G401 (cell line): ENCODE results near the gene OBP2B. TPM values are rescaled to one million over a fixed set of nuclear protein-coding genes. Genes with fewer than 3 reads are reported as not detected.
"Not testable (repeated sequence)": the region's sequence is repeated elsewhere in the genome, so short reads cannot be mapped to it uniquely, and the experiment has no call there.

ENCODE experiments used
- DNase-seq: peaks from one replicate; pipeline ENCODE4 v3.0.0-alpha.2; 2015; ENCODE audit warnings: low spot score
- in situ Hi-C: cut with HindIII; loops from 2 replicates; pipeline ENCODE4 v1.10.0; 2016; ENCODE audit warnings: low sequenced_read_pairs, mixed read lengths
- total RNA-seq: library from RNA; depleted of rRNA; stranded (reverse); fragments of >200 nt; shearing (Covaris generic); gene quantifications from 2 replicates; pipeline ENCODE4 v1.2.3, GENCODE V29; 2014

OBP2B gene
- total RNA-seq, 1 experiment from 2014 or later = not detected

GRCh38 chr9:133180953-133181352 is 28.1 kb downstream of the OBP2B start:
- in situ Hi-C loops = no loop called here
- no peak for DNase-seq

- in situ Hi-C loops = no loop called here
- no peak for DNase-seq
These were observed 36.0 kb downstream of the OBP2B start for GRCh38 chr9:133173056-133173455.

DNA sequence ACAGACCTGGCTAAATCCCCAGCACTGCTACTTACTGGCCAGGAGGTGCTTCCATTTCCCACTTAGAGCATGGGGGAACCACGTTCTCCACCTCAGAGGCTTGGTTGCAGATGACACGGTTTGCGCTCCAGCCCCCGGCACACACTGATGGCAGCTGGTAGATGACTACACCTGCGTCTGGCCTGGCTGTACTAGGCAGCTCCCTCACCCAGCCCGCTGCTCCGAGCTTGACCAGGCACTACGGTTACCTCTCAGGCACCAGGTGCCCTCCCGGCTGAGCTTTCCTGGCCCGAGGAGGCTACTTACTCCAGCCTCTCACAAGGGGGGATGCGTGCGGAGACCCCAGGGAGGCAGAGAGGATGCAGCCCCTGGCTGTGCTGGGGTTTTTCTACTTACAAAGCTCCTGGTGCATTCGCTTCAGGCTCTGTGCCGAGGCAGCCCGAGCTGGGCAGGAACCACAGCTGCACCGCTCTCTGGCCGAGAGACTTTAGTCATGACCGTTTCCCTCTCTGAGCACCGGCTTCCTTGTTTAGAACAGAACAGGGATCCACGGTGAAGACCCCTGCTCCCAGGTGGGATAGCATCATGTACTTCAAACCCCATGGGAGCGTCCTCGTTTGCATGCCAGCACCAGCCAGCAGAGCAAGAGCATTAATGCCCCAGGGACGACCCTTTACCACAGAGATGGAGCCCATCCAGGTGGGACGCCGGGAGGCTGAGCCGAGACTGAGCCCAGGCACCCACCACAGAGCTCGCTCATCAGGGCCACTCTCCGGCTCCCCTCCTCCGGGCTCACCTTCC is 37.7 kb downstream of the OBP2B start:
- no peak for DNase-seq
- in situ Hi-C loops = no loop called here

- no peak for DNase-seq
- in situ Hi-C loops = no loop called here
These were observed 38.3 kb downstream of the OBP2B start for GRCh38 chr9:133170716-133171115.

GRCh38 chr9:133169687-133170086 is 39.4 kb downstream of the OBP2B start:
- in situ Hi-C loops, DNase-seq: not testable (repeated sequence)

DNA sequence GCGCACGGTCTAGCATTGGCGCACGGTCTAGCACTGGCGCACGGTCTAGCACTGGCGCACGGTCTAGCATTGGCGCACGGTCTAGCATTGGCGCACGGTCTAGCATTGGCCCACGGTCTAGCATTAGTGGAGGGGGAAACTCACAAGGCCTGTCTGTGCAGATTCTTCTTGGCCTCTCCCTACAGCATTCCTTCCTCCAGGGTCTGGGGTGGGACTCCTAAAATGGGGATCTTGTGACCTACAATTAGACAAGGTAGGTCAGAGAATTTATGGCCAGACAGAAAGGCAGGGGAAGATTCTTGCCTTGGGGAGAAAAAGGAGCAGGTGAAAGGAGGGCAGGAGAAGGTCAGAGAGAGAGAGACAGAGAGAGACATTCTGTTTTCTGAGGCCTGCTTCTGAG is 39.9 kb downstream of the OBP2B start:
- in situ Hi-C loops = no loop called here
- no peak for DNase-seq

GRCh38 chr9:133168432-133168831 is 40.6 kb downstream of the OBP2B start:
- in situ Hi-C loops = no loop called here
- DNase-seq = no peak

DNA sequence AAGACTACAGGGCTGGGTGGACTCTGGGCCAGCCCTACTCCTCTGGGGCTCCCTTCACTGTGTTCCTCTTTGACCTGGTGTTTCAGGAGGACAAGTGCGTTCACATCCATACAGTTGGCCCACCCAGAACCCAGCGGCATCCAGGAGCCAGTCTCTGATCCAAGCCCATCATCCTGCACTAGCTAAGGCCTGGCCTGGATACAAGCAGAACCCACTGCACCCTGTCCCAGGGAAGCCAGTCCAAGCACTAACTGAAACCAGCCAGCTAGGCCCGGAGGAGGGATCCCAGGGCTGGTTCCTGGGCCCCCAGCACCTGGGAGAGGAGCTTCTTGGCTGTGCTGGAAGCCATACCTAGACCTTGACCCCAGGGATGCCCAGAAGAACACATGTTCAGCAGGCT is 41.3 kb downstream of the OBP2B start:
- DNase-seq = no peak

DNA sequence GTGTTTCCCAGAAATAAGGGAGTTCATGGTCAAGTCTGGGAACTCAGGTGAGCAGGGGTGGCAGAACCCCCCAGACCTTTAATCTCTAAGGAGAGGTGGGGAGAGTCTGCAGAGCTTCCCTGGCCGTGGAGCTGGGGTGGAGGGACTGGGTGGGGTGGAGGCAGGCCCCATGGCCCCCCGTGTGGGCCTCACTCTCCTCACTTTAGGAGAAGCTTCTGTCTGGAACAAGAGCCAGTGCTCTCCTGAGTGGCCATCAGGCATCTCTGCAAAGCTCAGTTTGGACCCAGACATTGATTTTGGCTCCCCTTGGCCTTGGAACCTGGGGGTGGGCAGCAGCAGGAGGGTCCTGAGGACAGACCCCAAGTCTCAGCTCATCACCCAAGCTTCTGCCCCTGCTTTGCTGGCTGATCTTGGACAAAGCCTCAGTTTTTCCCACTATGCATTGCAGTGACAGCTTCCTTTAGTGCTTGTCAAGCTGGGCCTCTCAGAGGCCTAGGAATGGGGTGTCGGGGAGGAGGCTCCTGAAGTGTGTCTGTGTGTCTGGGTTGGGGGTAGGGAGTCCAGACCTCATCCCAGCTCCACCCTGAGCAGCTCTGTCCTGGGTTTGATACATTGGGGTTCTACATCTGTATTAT is 41.8 kb downstream of the OBP2B start:
- no peak for DNase-seq
- in situ Hi-C loops = no loop called here

More for the DNA sequence above, 41.3 kb downstream of the OBP2B start:
- in situ Hi-C loops = no loop called here

- DNase-seq = no peak
These were observed 42.7 kb downstream of the OBP2B start for GRCh38 chr9:133166392-133166791.

GRCh38 chr9:133165452-133165730 is 43.7 kb downstream of the OBP2B start:
- in situ Hi-C loops = no loop called here
- DNase-seq = no peak

More at GRCh38 chr9:133166392-133166791, 42.7 kb downstream of the OBP2B start:
- in situ Hi-C loops = no loop called here

DNA sequence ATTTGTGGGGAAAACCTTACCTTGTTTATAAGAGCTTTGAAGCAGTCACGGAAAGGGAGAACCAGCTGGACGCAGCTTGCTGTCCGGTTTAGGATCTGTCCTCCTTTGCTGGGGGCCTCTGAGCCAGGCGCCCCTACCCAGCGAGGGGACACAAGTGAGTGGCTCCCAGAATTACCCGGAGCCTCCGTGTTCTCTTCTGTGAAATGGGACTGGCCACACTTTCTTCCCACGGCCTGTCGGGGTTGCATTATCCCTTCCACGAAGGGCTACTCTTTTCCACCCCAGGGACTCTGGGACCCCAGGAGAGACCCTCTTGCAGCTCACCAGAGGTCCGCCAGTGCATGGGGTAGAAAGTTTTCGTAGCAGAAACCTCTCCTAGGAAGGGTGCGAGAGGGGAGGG is 44.9 kb downstream of the OBP2B start:
- no peak for DNase-seq
- in situ Hi-C loops = no loop called here

GRCh38 chr9:133163504-133164172 is 45.4 kb downstream of the OBP2B start, which contains the start of gene GBGT1:
Gene GBGT1 (minus strand): TSS chr9:133163914. CDS start chr9:133162412, 1,502 bp downstream.
- DNase-seq = peak; percentile 67
- in situ Hi-C loops = no loop called here

- DNase-seq = no peak
- in situ Hi-C loops = no loop called here
These were observed 46.1 kb downstream of the OBP2B start for GRCh38 chr9:133162861-133163503.

GRCh38 chr9:133161547-133161950 is 47.5 kb downstream of the OBP2B start:
- in situ Hi-C loops = no loop called here
- DNase-seq = no peak

- in situ Hi-C loops = no loop called here
- peak; percentile 61 for DNase-seq
These were observed 48.1 kb downstream of the OBP2B start for GRCh38 chr9:133160742-133161546.

DNA sequence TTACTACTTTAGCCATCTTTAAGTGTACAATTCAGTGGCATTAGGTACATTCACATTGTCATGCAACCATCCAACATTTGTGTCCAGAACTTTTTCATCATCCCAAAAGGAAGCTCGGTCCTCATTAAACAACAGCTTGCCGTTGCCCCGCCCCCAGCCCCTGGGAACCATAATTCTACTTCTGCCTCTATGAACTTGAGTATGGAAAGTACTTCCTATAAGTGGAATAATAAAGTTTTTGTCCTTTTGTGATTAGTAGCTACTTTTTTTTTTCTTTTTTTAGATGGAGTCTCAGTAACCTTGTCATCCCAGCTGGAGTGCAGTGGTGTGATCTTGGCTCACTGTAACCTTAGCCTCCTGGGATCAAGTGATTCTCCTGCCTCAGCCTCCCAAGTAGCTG is 50.4 kb downstream of the OBP2B start:
- DNase-seq = no peak
- in situ Hi-C loops = no loop called here
